H7 (cell line): ENCODE results near the gene PRPH2. TPM values are rescaled to one million over a fixed set of nuclear protein-coding genes. Genes with fewer than 3 reads are reported as not detected.

Source experiments
- DNase-seq: peaks from one replicate; pipeline ENCODE4 v3.0.0; 2012
- H3K27me3 ChIP-seq: 2 replicates; pipeline ENCODE4 v1.6.0; 2011; ENCODE audit warnings: mild to moderate bottlenecking, low read length; ENCODE audit not compliant: control insufficient read depth, insufficient read depth
- H3K36me3 ChIP-seq: replicated peaks from 2 replicates; pipeline ENCODE4 v1.5.1; 2011; ENCODE audit warnings: low read length; ENCODE audit not compliant: control insufficient read depth, insufficient read depth
- H3K4me3 ChIP-seq: 2 replicates; pipeline ENCODE4 v1.5.1; 2011; ENCODE audit warnings: low read depth, mild to moderate bottlenecking, control low read depth, low read length, moderate library complexity; ENCODE audit not compliant: insufficient read depth
- total RNA-seq: library from RNA; depleted of rRNA; stranded (reverse); fragments of >200 nt; shearing (Covaris generic); gene quantifications from 2 replicates; pipeline ENCODE4 v1.2.3, GENCODE V29; 2014; rRNA removed

PRPH2 gene, protein sequence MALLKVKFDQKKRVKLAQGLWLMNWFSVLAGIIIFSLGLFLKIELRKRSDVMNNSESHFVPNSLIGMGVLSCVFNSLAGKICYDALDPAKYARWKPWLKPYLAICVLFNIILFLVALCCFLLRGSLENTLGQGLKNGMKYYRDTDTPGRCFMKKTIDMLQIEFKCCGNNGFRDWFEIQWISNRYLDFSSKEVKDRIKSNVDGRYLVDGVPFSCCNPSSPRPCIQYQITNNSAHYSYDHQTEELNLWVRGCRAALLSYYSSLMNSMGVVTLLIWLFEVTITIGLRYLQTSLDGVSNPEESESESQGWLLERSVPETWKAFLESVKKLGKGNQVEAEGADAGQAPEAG
- total RNA-seq = 1.2 TPM in 2 replicates

DNA sequence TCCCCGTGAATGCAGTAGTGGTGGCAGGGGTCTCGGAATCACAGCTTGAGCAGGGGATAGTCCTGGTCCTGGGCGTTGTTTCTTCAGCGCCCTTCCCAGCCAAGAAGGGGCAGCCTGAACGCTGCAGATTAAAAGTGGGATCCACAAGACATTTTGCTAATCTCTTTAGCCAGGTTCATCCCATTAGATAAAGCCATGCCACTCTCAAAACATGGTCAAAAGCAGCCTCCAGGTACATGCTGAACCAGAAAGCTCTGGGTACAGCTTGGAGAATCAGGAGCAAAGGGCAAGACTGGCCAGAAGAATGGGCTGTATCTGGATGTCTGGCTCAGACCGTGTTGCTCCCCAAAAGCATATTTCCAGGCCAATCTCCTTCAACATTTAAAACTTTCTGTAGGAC, at the start of gene PRPH2:
PRPH2 (minus strand) TSS at position 101 of the 400 bp plus-strand sequence. CDS start 263 bp downstream, outside the sequence.
- no peaks in the 10 kb centered on the region for H3K36me3 ChIP-seq
- no peaks in the 10 kb centered on the region for H3K27me3 ChIP-seq
- H3K4me3 ChIP-seq = no peak within 1 kb of the TSS
- no peak for DNase-seq

DNA sequence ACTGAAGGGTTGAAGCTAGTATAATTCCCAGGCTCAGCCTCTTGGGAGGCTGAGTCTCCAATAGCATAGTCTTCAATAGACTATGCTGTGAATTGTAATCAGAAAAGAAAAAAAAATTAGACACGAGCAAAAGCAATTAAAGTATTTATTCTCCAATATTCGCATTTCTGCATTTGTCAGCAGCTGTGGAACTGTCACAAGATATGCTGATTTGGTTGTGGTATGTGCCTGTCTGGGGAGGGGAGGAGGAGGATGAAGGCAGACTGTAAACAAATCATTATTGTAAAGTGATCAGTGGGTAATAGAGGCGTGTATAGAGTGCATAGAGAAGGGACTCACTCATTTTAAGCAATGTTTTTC, 49.3 kb upstream of the PRPH2 start:
- H3K36me3 ChIP-seq = no peaks in the 10 kb centered on the region
- no peak overlapping the region for H3K4me3 ChIP-seq
- no peaks in the 10 kb centered on the region for H3K27me3 ChIP-seq
- DNase-seq = no peak

DNA sequence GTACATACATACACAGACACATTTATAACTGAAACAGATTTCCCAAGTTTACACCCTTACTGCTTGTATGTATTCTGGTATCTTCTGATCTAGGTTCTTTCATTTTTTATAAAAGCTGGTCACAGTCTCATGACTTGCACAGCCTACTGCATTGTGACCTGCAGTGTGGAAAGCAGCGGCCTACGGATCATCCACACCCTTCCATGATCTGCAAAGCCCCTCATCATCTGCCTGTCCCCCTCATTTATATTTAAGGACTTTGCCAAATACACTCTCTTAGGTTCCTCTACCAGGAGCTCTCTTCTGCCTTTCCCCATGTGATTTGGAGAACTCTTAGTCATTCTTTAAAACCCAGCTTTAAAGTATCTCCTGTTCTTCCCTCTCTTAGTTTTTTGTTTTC, 47.4 kb upstream of the PRPH2 start:
- Histone ChIP-seq H3K27me3 (no peaks in the 10 kb centered on the region), H3K4me3 (no peak overlapping the region), H3K36me3 (no peaks in the 10 kb centered on the region)
- DNase-seq = no peak

DNA sequence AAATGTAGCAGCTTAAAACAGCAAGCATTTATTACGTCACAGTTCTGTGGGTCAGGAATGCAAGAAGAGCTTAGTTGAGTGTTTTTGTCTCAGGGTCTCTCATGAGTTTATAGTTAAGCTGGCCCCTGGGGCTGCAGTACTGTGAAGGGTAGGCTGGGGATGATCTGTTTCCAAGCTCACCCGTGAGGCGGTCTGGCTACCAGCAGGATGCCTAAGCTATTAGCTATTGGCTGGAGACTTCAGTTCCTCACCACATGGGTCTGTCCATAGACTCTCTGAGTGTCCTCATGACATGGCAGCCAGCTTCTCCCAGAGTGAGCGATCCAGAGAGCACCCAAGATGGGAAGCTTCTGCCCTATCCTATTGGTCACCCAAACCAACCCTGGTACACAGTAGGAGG, 46.7 kb upstream of the PRPH2 start:
- DNase-seq = no peak

DNA sequence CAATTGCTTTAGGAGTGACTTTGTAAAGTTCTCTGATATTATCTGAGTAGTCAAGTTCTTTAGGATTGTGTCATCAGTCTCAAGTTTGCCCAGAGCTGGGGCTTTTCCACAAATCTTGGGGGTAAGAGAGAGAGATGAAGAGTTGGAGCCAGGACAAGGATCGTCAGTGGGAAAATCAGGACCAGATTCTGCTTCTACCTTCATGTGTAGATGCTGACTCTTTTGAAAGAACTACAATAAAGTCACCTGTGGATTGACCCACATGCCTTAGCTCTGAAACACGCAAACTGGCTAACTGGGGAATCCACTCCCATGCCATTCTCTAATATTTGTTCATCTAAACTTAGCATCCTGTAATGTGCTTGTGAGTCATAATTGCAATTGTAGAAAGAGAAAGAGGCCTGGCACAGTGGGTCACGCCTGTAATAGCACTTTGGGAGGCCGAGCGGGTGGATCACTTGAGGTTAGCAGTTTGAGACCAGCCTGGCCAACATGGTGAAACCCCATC, 43.8 kb upstream of the PRPH2 start:
- no peak for DNase-seq
- Histone ChIP-seq H3K36me3 (no peaks in the 10 kb centered on the region), H3K4me3 (no peak overlapping the region), H3K27me3 (no peaks in the 10 kb centered on the region)

More for the DNA sequence above, 46.7 kb upstream of the PRPH2 start:
- Histone ChIP-seq H3K27me3 (no peaks in the 10 kb centered on the region), H3K4me3 (no peak overlapping the region), H3K36me3 (no peaks in the 10 kb centered on the region)

DNA sequence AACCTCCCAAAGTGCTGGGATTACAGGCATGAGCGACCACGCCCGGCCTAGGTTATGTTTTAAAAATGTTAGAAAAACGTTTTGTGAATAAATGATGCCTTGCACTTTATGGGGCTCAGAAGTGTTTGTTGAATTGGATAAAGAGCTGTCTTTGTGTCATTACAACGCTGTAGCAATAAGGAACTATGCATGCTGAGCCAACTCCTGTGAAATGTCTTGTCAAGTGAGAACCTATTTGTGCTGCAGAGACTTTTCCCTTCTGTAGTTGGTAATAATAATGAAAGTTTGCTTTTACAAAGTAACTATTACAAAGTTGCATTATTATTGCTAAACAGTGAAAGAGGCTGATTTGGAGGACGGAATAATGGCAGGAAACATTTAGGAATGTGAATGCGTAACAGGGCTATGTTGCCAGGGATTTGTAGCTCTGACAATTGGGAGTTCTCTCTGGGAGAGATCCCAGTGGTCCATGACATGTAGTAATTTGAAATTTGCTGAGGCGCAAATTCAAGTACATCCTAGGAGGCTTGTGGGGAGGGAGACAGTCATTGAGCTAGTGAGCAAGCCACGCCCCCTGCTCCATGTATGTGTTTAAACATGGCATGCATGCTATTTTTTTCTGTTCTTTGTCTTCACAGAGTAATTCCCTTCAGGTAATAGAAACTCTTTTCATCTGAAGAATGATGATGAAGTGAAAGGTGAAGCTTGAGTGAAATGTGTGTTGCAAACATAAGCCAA, 42.7 kb upstream of the PRPH2 start:
- no peaks in the 10 kb centered on the region for H3K36me3 ChIP-seq
- no peaks in the 10 kb centered on the region for H3K27me3 ChIP-seq
- H3K4me3 ChIP-seq = no peak overlapping the region
- DNase-seq = no peak

DNA sequence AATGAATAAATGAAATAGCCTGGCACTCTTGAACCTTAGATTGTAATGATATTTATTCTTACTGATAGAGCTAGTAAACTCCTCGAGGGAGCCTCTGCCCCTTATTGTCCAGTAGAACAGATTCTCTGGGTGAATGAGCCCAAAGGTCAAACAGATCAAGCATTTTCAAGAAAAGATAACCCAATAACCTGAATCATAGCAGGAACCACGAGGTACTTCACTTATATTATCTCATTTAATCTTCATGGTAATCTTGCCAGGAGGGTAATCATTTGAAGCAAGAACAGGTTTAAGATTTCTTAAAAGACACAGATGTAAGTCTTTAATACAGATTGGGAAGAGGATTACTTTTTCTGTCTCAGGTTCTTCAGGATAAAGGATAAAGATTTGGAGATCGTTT, 40.6 kb upstream of the PRPH2 start:
- no peak for DNase-seq
- no peaks in the 10 kb centered on the region for H3K36me3 ChIP-seq
- H3K4me3 ChIP-seq = no peak overlapping the region
- no peaks in the 10 kb centered on the region for H3K27me3 ChIP-seq

DNA sequence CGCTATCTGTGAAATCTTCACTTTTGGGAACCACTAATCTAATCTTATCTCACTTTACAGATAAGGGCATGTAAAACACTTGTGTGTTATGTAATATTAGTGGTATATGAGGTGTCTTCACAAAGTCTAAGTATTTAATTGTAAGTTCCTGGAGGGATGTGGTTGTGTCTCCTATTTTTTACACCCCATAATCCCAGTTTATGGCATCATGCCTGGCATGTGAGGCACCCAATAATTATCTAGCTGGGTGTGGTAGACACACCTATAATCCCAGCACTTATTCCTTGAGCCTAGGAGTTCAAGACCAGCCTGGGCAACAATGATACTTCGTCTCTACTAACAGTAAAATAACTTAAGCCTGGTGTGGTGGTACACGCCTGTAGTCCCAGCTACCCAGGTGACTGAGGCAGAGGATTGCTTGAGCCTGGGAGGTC, 40.0 kb upstream of the PRPH2 start:
- Histone ChIP-seq H3K4me3 (no peak overlapping the region), H3K27me3 (no peaks in the 10 kb centered on the region), H3K36me3 (no peaks in the 10 kb centered on the region)
- no peak for DNase-seq

DNA sequence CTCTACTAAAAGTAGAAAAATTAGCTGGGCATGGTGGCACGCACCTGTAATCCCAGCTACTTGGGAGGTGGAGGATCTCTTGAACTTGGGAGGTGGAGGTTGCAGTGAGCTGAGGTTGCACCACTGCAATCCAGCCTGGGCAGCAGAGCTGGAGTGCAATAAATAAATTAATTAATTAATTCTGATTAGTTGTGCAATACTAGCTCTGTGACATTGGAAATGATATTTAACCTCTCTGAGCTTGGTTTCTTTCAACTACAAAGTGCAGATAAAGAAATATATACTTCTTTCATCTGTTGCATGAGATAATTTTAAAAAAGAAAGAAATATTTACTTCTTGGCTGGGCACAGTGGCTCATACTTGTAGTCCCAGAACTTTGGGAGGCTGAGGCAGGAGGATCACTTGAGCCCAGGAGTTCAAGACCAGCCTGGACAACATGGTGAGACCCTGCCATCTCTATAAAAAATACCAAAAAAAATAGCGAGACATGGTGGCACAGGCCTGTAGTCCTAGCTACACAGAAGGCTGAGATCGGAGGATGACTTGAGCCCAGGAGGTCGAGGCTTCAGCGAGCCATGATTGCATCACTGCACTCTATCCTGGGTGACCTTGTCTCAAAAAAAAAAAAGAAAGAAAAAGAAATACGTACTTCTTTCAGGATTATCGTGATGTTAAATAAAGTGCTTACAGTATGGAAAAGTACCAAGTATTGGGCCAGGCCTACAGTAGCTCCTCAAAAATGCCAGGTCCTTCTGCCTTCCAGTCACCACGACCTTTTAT, 39.1 kb upstream of the PRPH2 start:
- DNase-seq = no peak
- no peaks in the 10 kb centered on the region for H3K36me3 ChIP-seq
- no peak overlapping the region for H3K4me3 ChIP-seq
- H3K27me3 ChIP-seq = no peaks in the 10 kb centered on the region

DNA sequence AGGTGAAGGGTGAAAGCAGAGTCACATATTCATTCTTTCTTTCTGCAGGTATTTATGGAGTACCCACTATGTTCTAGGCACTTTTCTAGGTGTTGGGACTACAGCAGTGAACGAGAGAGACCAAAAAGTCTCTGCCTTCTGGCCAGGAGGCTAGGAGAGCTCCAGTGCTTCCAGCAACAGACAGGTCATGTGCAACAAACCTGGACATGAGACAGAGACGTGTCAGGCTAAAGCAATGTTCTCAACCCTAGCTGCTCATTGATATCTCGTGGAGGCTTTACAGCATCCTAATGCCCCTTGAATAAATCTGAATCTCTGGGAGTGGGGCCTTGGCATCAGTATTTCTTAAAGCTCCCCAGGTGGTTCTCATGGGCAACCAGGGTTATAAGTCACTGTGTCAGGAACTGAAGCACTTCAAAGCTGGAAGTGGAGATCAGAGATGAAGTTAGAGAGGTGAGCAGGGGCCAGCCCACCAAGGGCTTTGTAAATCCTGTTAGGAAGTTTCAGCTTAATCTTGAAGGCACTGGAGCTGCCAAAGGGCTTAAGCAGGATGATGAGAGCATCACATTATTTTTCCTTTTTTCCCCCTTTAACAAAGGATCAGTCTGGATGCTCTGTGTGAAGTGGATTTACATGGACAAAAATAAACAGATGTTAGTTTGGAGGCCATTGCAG, 36.5 kb upstream of the PRPH2 start:
- DNase-seq = no peak
- Histone ChIP-seq H3K27me3 (no peaks in the 10 kb centered on the region), H3K4me3 (no peak overlapping the region), H3K36me3 (no peaks in the 10 kb centered on the region)

DNA sequence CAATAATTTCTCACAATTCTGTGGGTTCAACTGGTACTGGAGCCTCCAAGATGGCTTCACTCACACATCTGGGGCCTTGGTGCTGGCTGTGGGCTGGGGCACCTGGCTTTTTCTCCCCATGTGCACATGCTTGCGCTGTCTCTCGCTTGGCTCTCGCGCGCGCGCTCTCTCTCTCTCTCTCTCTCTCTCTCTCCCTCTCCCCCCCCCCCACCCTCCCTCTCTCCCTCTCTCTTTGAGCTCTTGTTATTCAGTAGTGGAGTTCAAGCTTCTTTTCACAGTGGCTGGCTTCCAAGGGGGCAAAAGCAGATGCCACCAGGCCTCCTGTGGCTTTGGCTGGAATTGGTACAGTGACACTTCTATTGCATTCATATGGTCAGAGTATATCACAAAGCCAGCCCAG, 34.3 kb upstream of the PRPH2 start:
- H3K4me3 ChIP-seq = no peak overlapping the region
- no peaks in the 10 kb centered on the region for H3K36me3 ChIP-seq
- peak; percentile 35 for DNase-seq
- no peaks in the 10 kb centered on the region for H3K27me3 ChIP-seq

DNA sequence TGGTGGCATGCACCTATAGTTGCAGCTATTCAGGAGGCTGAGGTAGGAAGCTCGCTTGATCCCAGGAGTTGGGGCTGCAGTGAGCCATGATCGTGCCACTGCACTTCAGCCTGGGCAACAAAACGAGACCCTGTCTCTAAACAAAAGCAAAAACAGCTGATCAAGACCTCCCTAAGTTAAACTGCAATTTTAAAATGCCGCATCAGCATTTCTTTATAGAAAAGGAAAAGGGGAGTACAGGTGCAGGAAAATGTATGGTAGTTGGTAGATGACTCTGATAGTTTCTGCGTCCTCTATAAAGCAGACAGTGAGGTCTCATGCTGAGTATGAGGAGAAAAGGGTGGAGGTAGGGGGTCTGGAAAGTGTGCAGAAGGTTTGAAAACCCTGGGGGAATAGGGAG, 32.4 kb upstream of the PRPH2 start:
- no peaks in the 10 kb centered on the region for H3K27me3 ChIP-seq
- no peaks in the 10 kb centered on the region for H3K36me3 ChIP-seq
- DNase-seq = no peak
- H3K4me3 ChIP-seq = no peak overlapping the region

DNA sequence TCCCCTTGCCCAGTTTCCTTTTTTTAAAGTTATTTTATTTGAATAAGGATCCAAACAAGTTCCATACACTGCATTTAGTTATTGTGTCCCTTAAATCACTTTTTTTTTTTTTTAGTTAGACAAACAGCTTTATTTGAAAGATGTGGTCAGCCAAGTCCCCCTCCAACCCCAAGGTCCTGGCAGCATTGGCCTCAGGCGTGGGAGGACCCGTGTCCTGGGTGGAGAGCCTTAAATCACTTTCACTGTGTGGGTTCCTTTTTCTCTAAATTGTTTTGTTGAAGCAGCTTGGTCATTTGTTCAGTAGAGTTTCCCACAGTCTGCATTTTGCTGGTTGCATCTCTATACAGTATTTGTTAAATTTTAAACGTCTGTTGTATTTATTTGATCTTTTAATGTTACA, 28.7 kb upstream of the PRPH2 start:
- H3K36me3 ChIP-seq = no peaks in the 10 kb centered on the region
- no peak overlapping the region for H3K4me3 ChIP-seq
- no peak for DNase-seq
- no peaks in the 10 kb centered on the region for H3K27me3 ChIP-seq

DNA sequence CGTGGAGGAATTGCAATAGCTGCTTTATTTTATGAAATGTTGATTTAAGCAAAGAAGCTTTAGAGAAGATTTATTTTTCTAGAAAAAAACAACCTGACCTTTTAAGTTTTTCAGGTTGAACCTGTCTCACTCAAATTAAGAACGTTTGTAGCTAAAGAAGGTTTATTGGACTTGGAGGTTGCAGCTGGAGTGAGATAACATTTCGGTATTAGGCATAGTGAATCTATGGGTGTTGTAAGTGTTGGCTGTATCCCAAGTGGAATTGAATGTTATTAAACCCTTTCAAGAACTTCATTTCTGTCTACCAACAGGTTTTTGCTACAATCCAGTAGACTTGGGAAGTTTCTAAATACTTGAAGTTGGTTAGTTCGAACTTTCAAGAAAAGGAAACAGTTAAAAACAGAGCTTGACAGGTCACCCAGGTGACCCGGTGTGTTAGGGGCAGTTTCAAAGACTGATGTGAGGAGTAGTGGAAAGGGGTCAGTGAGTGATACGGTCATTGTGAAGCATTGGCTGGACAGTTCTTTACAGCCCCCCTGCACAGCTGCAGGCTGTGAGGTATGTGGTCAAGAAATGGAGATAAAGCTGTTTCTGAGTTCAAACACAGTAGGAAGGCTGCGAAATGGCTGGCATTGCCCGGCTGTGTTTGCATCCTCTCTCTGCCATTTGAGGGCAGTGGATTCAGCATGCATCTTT, 26.0 kb upstream of the PRPH2 start:
- no peak for DNase-seq
- Histone ChIP-seq H3K4me3 (no peak overlapping the region), H3K27me3 (no peaks in the 10 kb centered on the region), H3K36me3 (no peaks in the 10 kb centered on the region)
